SK-N-MC (cell line): ENCODE results near the gene CLASP2.

Experiments
- DNase-seq: peaks from one replicate; pipeline ENCODE4 v3.0.0-alpha.2; 2011; ENCODE audit warnings: low read depth, low spot score
- H3K27ac ChIP-seq: fragments of 200-600 bp; sonication (generic); 2 replicates; pipeline ENCODE4 v1.5.1; 2016; ENCODE audit warnings: mixed run types
- H3K36me3 ChIP-seq: fragments of 200-600 bp; sonication (generic); 2 replicates; pipeline ENCODE4 v1.6.1; 2017; ENCODE audit warnings: antibody characterized with exemption, low read length, mixed read lengths; ENCODE audit not compliant: insufficient read depth
- H3K4me3 ChIP-seq: fragments of 200-600 bp; sonication (generic); 2 replicates; pipeline ENCODE4 v1.5.1; 2016
- H3K9ac ChIP-seq: fragments of 200-600 bp; sonication (generic); 2 replicates; pipeline ENCODE4 v1.8.0; 2017; ENCODE audit warnings: mixed run types, mixed read lengths; ENCODE audit not compliant: insufficient read length
- H3K9me3 ChIP-seq: fragments of 200-600 bp; sonication (generic); 2 replicates; pipeline ENCODE4 v1.6.1; 2017; ENCODE audit warnings: low read depth, mild to moderate bottlenecking, antibody characterized with exemption, low read length, moderate library complexity, mixed read lengths
- EZH2 ChIP-seq: fragments of 200-600 bp; sonication (generic); IDR thresholded peaks from one replicate; pipeline ENCODE4 v1.6.1; 2017; ENCODE audit warnings: antibody characterized with exemption
- FOXP2 ChIP-seq: optimal IDR thresholded peaks from 2 replicates; pipeline ENCODE3; 2011; ENCODE audit warnings: mild to moderate bottlenecking, moderate library complexity; ENCODE audit not compliant: insufficient read depth; ENCODE audit errors: extremely low read length, control extremely low read depth
- POLR2AphosphoS5 ChIP-seq: IDR thresholded peaks from 2 replicates; pipeline ENCODE4 v1.6.1; 2012; ENCODE audit warnings: mild to moderate bottlenecking, low read depth, low read length, borderline replicate concordance

CLASP2 gene

DNA sequence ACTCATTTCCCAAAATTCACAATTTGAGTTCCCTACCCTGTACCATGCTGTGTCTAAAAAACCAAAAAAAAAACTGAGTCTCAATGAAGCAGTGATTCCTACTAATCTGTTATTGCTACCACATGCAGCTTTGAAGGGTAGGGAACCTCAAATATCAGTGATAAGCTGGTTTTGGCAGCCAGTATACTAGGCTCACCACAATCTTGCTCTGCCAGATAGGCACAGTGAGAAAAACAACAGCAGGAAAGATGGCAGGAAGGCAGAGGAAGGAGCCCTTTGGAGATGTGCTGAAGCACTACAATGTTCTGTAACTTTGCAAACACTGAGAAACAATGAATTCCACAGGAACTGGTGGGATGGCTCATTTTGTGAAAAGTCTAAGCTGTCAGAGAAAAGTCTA lies 180.9 kb downstream of the CLASP2 start:
- no peak for TF ChIP-seq POLR2AphosphoS5
- TF ChIP-seq EZH2: no peak
- TF ChIP-seq FOXP2: no peak
- Histone ChIP-seq H3K4me3 (no peak overlapping the region), H3K27ac (no peak overlapping the region), H3K36me3 (peaks cover 11% of the 10 kb centered on the region; the same call in 1 of the 2 replicates), H3K9ac (no peak overlapping the region), H3K9me3 (no peaks in the 10 kb centered on the region)
- DNase-seq: no peak

DNA sequence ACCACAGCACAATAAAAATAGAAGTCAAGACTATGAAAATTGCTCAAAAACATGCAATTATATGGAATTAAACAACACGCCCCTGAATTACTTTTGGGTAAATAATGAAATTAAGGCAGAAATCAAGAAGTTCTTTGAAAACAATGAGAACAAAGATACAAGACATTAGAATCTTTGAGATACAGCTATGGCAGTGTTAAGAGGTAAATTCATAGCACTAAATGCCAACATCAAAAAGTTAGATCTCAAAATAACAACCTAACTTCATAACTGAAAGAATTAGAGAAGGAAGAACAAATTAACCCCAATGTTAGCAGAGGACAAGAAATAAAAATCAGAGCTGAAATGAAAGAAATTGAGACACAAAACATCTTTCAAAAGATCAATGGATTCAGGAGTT lies 191.3 kb downstream of the CLASP2 start:
- Histone ChIP-seq H3K36me3 (peaks cover 14% of the 10 kb centered on the region), H3K9me3 (no peaks in the 10 kb centered on the region), H3K4me3 (no peak overlapping the region), H3K27ac (no peak overlapping the region), H3K9ac (no peak overlapping the region)
- TF ChIP-seq EZH2 (no peak), POLR2AphosphoS5 (no peak), FOXP2 (no peak)
- no peak for DNase-seq

DNA sequence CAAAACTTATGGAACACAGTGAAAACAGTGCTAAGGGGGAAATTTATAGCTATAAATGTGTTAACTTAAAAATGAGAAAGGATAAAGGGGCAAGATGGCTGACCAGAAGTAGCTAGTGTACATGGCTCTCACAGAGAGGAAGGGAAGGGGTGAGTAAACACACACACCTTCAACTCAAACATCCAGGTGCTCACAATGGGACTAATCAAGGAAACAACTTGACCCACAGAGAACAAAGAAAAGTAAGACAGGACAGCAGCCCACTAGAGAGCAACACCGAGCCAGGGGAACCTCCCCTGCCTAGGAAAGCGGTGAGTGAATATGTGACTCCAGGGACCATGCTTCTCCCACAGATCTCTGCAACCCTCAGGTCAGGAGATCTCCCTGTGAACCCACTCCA lies 192.8 kb downstream of the CLASP2 start:
- H3K36me3 ChIP-seq: peaks cover 5% of the 10 kb centered on the region; the same call in 1 of the 2 replicates
- DNase-seq: no peak
- TF ChIP-seq POLR2AphosphoS5: no peak

DNA sequence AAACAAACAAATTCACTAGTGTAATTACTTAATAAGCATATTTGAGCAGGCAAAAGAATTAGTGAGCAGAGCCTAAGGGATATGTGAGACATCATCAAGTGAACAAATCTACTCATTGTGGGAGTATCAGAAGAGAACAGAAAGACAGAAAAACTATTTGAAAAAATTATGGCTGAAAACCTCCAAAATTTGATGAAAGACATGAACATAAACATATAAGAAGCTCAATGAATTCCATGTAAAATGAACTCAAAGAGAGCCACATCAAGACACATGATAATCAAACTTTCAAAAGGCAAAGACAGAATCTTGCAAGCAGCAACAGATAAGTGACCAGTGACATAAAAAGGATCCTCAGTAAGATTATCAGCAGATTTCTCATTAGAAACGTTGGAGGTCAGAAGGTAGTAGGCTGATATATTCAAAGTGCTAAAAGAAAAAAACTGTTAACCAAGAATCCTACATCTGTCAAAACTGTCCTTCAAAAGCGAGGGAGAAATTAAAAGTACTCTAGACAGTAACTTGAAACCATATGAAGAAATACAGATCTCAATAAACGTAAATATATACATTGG lies 194.9 kb downstream of the CLASP2 start:
- H3K4me3 ChIP-seq: no peak overlapping the region
- no peak overlapping the region for H3K27ac ChIP-seq
- no peak for DNase-seq
- peaks cover 5% of the 10 kb centered on the region; the same call in 1 of the 2 replicates for H3K36me3 ChIP-seq
- no peaks in the 10 kb centered on the region for H3K9me3 ChIP-seq
- no peak for TF ChIP-seq EZH2
- TF ChIP-seq POLR2AphosphoS5: no peak
- no peak for TF ChIP-seq FOXP2
- no peak overlapping the region for H3K9ac ChIP-seq

More for the DNA sequence above, 192.8 kb downstream of the CLASP2 start:
- Histone ChIP-seq H3K9me3 (no peaks in the 10 kb centered on the region), H3K9ac (no peak overlapping the region), H3K4me3 (no peak overlapping the region), H3K27ac (no peak overlapping the region)

DNA sequence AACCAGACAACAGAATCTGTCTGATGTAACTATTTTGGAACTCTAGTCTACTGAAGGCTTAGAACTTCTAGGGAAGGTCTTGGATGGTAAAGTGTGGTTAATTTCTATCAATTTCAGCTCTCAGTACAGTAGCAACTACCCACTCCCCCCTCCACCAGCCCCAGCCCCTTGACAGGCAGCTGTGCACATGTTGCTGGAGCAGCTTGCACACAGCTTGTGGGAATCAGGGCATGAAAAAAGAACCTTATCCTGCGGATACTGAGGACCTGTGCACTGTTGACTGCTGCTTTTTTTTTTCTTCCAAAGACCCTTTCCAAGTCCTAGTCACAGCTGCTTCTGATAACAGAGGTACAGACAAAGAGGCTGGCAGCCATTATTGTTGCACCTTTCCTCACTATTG lies 196.3 kb downstream of the CLASP2 start:
- no peak for TF ChIP-seq EZH2
- no peak for TF ChIP-seq FOXP2
- no peak for TF ChIP-seq POLR2AphosphoS5
- H3K27ac ChIP-seq: no peak overlapping the region
- no peak overlapping the region for H3K4me3 ChIP-seq
- peaks cover 5% of the 10 kb centered on the region; the same call in 1 of the 2 replicates for H3K36me3 ChIP-seq
- H3K9me3 ChIP-seq: no peaks in the 10 kb centered on the region
- no peak overlapping the region for H3K9ac ChIP-seq
- DNase-seq: no peak

DNA sequence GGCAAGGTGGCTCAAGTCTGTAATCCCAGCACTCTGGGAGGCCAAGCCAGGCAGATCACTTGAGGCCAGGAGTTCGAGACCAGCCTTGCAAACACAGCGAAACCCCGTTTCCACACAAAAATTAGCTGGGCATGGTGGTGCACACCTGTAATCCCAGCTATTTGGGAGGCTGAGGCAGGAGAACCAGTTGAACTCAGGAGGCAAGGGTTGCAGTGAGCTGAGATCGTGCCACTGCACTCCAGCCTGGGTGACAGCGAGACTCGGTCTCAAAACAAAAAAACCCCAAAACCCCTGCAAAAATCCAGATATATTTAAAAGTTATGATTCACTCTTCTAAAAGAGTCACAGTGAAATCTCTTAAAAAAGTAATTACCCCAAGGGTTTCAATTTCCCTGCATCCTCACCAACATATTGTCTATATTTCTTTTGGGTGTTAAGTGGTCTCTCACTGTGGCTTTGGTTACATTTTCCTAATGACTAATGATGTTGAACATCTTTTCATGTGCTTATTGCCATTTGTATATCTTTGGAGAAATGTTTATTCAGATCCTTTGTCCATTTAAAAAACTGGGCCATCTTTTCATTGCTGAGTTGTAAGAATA lies 204.7 kb downstream of the CLASP2 start:
- no peak overlapping the region for H3K27ac ChIP-seq

DNA sequence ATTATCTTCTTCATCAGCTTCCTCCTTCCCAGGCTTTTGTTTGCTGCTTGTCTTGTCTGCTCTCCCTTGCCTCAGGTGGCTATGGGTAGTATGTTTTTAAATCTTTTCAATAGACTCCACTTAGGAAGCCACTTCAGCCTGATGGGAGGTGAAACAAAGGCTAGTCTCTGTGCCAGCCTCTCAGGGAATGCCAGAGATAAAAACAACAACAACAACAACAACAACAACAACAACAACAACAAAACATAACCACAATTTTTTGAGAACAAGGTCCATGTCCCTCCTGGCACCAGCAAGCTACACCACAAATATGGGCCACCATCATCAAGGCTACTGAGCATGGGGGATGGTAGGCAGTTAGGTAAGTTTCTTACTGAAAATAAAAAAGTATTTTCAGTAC lies 213.0 kb downstream of the CLASP2 start:
- Histone ChIP-seq H3K4me3 (no peak overlapping the region), H3K9me3 (no peaks in the 10 kb centered on the region), H3K27ac (no peak overlapping the region), H3K36me3 (peaks cover 16% of the 10 kb centered on the region; the same call in 1 of the 2 replicates), H3K9ac (no peak overlapping the region)
- TF ChIP-seq FOXP2 (no peak), EZH2 (no peak), POLR2AphosphoS5 (no peak)
- no peak for DNase-seq

More for the DNA sequence above, 204.7 kb downstream of the CLASP2 start:
- Histone ChIP-seq H3K36me3 (no peaks in the 10 kb centered on the region; the same call in 1 of the 2 replicates), H3K9me3 (no peaks in the 10 kb centered on the region), H3K9ac (no peak overlapping the region), H3K4me3 (no peak overlapping the region)
- no peak for DNase-seq
- no peak for TF ChIP-seq FOXP2
- TF ChIP-seq POLR2AphosphoS5: no peak
- TF ChIP-seq EZH2: no peak

DNA sequence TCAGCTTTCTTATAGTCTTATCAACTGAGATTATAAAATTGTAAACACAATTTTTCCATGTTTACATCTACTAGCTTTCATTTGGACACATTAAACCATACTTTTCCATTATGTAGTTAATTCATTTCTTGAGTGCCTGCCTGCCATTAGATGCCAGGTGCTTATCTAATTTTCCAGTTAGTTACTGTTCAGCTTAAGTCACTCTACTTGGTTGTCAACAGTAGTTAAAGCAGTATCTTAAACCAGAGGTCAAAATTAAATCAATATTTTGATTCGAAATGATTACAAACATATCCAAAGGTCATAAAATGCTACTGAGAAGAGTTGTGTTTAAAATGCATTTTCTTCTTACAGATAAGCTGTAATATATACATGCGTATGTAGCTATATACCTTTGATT lies 221.6 kb downstream of the CLASP2 start:
- H3K9me3 ChIP-seq: no peaks in the 10 kb centered on the region
- H3K27ac ChIP-seq: no peak overlapping the region
- H3K9ac ChIP-seq: no peak overlapping the region
- no peak for DNase-seq
- no peak overlapping the region for H3K4me3 ChIP-seq
- H3K36me3 ChIP-seq: peaks cover 7% of the 10 kb centered on the region; the same call in 1 of the 2 replicates
- no peak for TF ChIP-seq EZH2
- no peak for TF ChIP-seq FOXP2
- TF ChIP-seq POLR2AphosphoS5: no peak

DNA sequence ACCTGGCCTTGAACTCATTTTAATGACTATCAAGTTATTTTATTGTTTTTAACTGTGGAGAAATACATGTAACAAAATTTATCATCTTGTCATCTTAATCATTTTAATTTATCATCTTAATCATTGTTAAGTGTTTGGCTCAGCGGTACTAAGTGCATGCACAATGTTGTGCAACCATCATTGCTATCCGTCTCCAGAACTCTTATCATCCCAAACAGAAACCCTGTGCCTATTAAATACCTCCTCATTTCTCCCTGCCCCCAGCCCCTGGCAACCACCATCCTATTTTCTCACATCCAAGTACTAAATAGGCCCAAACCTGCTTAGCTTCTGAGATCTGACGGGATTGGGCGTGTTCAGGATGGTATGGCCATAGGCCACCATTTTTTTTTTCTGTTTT lies 226.3 kb downstream of the CLASP2 start:
- no peak overlapping the region for H3K27ac ChIP-seq
- H3K9ac ChIP-seq: no peak overlapping the region
- no peaks in the 10 kb centered on the region for H3K9me3 ChIP-seq
- no peak overlapping the region for H3K4me3 ChIP-seq
- no peak for TF ChIP-seq EZH2
- no peak for TF ChIP-seq POLR2AphosphoS5
- no peak for TF ChIP-seq FOXP2
- H3K36me3 ChIP-seq: no peaks in the 10 kb centered on the region
- DNase-seq: no peak
